Inflammatory macrophage treated with lipopolysaccharide for 1 hour (primary cell): ENCODE results near the gene SMYD4.
"Not testable (repeated sequence)": the region's sequence is repeated elsewhere in the genome, so short reads cannot be mapped to it uniquely, and the experiment has no call there.

Experiments used
- DNase-seq, 2 donors: peaks; one replicate each; pipeline ENCODE4 v3.0.0-alpha.2; 2020 to 2022

Gene SMYD4, protein sequence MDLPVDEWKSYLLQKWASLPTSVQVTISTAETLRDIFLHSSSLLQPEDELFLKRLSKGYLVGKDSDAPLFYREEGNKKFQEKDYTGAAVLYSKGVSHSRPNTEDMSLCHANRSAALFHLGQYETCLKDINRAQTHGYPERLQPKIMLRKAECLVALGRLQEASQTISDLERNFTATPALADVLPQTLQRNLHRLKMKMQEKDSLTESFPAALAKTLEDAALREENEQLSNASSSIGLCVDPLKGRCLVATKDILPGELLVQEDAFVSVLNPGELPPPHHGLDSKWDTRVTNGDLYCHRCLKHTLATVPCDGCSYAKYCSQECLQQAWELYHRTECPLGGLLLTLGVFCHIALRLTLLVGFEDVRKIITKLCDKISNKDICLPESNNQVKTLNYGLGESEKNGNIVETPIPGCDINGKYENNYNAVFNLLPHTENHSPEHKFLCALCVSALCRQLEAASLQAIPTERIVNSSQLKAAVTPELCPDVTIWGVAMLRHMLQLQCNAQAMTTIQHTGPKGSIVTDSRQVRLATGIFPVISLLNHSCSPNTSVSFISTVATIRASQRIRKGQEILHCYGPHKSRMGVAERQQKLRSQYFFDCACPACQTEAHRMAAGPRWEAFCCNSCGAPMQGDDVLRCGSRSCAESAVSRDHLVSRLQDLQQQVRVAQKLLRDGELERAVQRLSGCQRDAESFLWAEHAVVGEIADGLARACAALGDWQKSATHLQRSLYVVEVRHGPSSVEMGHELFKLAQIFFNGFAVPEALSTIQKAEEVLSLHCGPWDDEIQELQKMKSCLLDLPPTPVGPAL

GRCh38 chr17:1829592-1830257, at the start of gene SMYD4, which contains the start of gene RPA1:
Gene SMYD4 (minus strand): TSS chr17:1829902. CDS start chr17:1827994, 1,908 bp downstream.
Gene RPA1 (plus strand): TSS chr17:1830005. CDS start chr17:1830094, 89 bp downstream.
- peak; percentile 80 to 88 for DNase-seq

DNA sequence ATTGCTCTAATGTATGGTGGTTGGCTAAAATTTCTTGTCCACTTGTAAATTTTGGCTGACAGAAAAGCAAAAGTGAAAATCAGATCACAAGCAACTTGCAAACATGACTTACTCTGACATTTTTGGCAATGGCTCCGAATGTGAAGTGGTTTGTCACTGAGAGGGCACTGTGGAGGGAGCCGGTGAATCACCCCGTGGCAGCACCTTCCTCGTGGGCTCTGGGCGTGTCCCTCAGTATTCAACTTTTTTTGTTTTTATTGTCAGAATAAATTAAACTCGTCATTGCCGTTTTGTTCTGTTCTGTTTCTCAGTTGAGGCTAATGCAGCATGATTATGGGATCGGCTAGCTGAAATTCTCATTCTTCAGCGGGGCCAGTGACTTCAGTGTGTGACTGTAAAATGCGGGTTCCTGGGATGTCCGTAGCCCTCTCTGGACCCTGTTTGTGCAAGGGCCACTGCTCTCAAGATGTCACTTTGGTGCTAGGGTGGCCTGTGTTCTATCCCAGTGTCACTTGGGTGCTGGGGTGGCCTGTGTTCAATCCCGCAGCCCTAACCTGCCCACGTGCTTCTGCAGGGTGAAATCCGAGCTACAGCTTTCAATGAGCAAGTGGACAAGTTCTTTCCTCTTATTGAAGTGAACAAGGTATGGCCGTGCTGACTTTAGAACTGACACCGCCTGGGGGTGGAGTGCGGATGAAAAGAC, 48.9 kb upstream of the SMYD4 start:
- DNase-seq = no peak

- no peak for DNase-seq
Measured at GRCh38 chr17:1875597-1875996, 45.9 kb upstream of the SMYD4 start.

GRCh38 chr17:1873418-1873817, 43.7 kb upstream of the SMYD4 start:
- no peak for DNase-seq

GRCh38 chr17:1872976-1873375, 43.3 kb upstream of the SMYD4 start:
- no peak for DNase-seq

DNA sequence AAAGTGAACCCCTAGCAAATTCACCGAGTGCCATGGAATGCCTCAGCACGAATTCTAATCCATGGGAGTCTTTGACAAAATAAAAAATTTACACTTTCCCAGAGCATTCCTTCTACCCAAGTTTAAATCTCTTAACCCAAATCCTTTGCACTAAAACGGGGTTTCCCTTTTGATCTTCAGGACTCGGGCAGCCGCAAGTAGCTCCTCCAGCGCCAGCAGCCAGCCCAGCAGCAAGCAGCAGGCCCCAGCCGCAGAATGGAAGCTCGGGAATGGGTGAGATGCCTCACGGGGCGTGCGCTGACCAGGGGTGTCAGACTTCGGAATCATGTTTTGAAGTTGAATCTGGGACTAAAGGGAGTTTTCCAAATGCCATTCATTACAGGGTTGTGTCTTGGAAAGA, 42.6 kb upstream of the SMYD4 start:
- no peak for DNase-seq

- DNase-seq = no peak
Measured at GRCh38 chr17:1871756-1872155, 42.1 kb upstream of the SMYD4 start.

GRCh38 chr17:1870592-1870991, 40.9 kb upstream of the SMYD4 start:
- DNase-seq = no peak

GRCh38 chr17:1868090-1868489, 38.4 kb upstream of the SMYD4 start:
- no peak for DNase-seq

DNA sequence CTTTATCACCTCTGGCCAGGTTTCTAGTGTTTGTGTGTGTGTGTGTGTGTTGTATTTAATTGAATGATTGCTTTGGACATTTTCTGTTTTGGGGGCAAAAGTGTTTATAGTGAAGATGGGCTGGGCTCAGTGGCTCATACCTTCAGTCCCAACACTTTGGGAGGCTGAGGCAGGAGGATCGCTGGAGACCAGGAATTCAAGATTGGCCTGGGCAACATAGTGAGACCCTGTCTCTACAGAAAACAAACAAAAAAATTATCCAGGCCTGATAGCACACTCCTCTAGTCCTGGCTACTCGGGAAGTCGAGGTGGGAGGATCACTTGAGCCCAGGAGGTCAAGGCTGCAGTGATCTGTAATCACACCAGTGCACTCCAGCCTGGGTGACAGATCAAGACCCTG, 37.6 kb upstream of the SMYD4 start:
- no peak for DNase-seq

GRCh38 chr17:1865252-1866037, 35.7 kb upstream of the SMYD4 start:
- peak; percentile 31 to 90 for DNase-seq

DNA sequence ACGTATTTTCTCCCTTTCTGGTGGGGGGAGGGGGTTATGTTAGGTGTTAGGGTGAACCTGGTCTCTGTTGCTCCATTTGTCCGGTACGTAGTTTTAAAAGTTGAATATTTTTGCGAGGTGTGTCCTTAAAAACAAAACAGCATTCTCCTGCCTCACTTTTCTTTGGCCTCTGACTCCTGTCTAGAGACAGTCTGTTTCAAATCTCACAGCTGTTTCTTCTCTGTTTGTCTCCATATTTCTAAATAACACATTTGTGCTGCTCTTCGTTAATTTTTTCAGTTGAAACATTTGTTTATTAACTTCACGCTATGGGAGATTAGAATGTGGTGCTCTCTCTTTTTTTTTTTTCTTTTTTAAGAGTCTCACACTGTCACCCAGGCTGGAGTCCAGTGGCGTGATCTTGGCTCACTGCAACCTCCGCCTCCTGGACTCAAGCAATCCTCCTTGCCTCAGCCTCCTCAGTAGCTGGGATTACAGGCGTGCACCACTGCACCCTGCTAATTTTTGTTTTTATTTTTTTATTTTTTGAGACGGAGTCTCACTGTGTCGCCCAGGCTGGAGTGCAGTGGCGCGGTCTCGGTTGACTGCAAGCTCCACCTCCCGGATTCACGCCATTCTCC, 31.8 kb upstream of the SMYD4 start:
- DNase-seq = no peak

GRCh38 chr17:1860978-1861377, 31.3 kb upstream of the SMYD4 start:
- DNase-seq = no peak

DNA sequence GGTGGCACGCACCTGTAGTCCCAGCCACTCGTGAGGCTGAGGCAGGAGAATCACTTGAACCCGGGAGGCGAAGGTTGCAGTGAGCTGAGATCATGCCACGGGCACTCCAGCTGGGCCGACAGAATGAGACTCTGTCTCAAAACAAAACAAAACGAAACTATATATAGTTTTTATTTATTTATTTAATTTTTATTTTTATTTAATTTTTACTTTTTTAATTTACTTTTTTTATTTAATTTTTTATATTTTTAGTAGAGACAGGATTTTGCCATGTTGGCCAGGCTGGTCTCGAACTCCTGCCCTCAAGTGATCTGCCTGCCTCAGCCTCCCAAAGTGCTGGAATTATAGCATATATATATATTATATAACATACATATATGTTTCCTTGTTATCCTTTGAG, 26.8 kb upstream of the SMYD4 start:
- not testable (repeated sequence) for DNase-seq

- no peak for DNase-seq
Measured at GRCh38 chr17:1853698-1854097, 24.0 kb upstream of the SMYD4 start.

DNA sequence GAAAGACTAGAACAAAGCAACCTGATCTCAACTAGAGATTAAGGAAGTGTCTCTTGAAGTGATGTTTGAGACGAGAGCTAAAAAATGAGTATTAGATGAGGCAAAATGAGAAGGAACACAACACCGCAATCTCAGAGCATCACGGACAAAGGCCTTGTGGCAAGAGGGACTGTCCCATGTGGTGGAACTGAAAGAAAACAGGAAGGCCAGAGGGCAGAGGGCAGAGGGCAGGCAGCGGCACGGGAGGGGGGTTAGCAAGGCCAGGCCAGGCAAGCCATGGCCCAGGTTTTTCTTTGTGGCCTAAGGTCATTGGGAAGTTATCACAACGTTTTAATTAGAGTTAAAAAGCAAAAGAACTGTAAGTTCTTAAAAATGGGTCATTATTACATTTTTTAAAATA, 22.6 kb upstream of the SMYD4 start:
- DNase-seq = peak in 1 of 2 donors; percentile 20

GRCh38 chr17:1847191-1847590, 17.5 kb upstream of the SMYD4 start:
- DNase-seq = no peak

DNA sequence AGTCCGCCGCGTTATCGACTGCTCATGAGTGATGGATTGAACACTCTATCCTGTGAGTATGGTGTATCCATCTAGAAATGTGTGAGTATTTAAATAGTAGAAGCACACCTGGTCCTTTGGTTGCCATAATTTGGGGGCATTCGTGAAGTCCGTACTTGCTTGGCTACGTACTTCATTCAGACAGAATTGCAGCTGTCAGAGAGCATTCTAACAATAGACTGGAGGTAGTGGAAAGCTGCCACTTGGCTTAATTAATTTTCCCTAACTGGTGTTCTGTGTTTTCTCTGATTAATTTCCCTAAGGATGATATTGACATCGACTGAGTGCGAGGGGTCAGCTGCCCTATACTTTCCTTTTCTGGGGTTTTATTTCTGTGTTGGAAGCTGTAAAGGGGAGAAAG, 14.2 kb upstream of the SMYD4 start:
- no peak for DNase-seq

DNA sequence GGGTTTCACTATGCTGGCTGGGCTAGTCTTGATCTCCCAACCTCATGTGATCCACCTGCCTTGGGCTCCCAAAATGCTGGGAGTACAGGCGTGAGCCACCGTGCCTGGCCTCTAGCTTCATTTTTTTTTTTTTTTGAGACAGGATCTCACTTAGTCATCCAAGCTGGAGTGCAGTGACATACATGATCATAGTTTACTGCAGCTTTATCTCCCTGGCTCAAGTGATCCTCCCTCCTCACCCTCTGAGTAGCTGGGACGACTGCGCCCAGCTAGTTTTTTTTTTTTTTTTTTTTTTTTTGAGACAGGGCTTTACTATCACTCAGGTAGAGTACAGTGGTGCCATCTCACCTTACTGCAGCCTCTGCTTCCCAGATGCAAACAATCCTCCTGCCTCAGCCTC, 9.8 kb upstream of the SMYD4 start:
- DNase-seq = no peak

GRCh38 chr17:1834380-1835149, 4.9 kb upstream of the SMYD4 start:
- DNase-seq = peak; percentile 32 to 69

- peak in 1 of 2 donors; percentile 9 for DNase-seq
Measured at GRCh38 chr17:1830288-1830687, 586 bp upstream of the SMYD4 start.
